ENCODE results near the gene ARHGAP45. TPM values are rescaled to one million over a fixed set of nuclear protein-coding genes. Genes with fewer than 3 reads are reported as not detected.

The ARHGAP45 gene
- total and polyA plus RNA-seq, 9 of the 15 experiments (the other 6 are each of a cell fraction or from before 2014, with no cell fraction given): 0.08 to 22.1 (median 4.2) TPM

- TF ChIP-seq JUND (IDR thresholded peaks at IDR 0.05; ENCODE audit: borderline replicate concordance, low read depth, low read length) (peak; percentile 8; the same call in 1 of the 2 replicates), JUND (tag; IDR thresholded peaks at IDR 0.05; ENCODE audit: borderline replicate concordance, low read depth, low read length) (no peak), MEIS2 (IDR thresholded peaks at IDR 0.05; ENCODE audit: partially characterized antibody) (no peak), ZC3H8 (IDR thresholded peaks at IDR 0.05) (peak; percentile 94; the same call in 1 of the 2 replicates), MBD2 (IDR thresholded peaks at IDR 0.05; ENCODE audit: borderline replicate concordance, low read depth) (peak; percentile 100), ZNF551 (CRISPR knock-in tag; IDR thresholded peaks at IDR 0.05) (no peak), NFE2L1 (tag; IDR thresholded peaks at IDR 0.05; ENCODE audit: borderline replicate concordance, low read depth) (no peak), EHMT2 (IDR thresholded peaks at IDR 0.05) (no peak), PCBP2 (IDR thresholded peaks at IDR 0.05; ENCODE audit: low read depth, low read length, poor library complexity, severe bottlenecking) (no peak), HDGF (IDR thresholded peaks at IDR 0.05) (0 out of 2 replicates have a peak, but pooled peaks have one; percentile 13), HMGN3 (IDR thresholded peaks at IDR 0.05; ENCODE audit: borderline replicate concordance, extremely low read depth, insufficient read length, low read depth, low read length) (peak; percentile 100), CBX2 (IDR thresholded peaks at IDR 0.05; ENCODE audit: insufficient read depth, low read length, poor library complexity, severe bottlenecking) (no peak), MYNN (IDR thresholded peaks at IDR 0.05) (no peak), MYNN (CRISPR knock-in tag; IDR thresholded peaks at IDR 0.05) (no peak), BCOR (IDR thresholded peaks at IDR 0.05) (no peak), SMARCC2 (IDR thresholded peaks at IDR 0.05; ENCODE audit: low read depth) (no peak), SMARCE1 (IDR thresholded peaks at IDR 0.05) (no peak), THAP7 (CRISPR knock-in tag; IDR thresholded peaks at IDR 0.05) (no peak), MAX (CRISPR knock-in tag; IDR thresholded peaks at IDR 0.05) (peak; percentile 14; the same call in 1 of the 2 replicates), SP2 (IDR thresholded peaks at IDR 0.05; ENCODE audit: extremely low read depth, low read depth, low read length, poor library complexity, severe bottlenecking) (peak; percentile 38), YY1 (IDR thresholded peaks at IDR 0.05; ENCODE audit: borderline replicate concordance in 1 of 3, control insufficient read depth in 1 of 3, extremely low read depth in 1 of 3, insufficient read depth in 3 of 3, insufficient read length in 1 of 3, insufficient replicate concordance in 2 of 3, low read depth in 1 of 3, low read length in 2 of 3) (no peak), GTF2E2 (tag; IDR thresholded peaks at IDR 0.05) (no peak), CREB3 (tag; conservative IDR thresholded peaks at IDR 0.05; ENCODE audit: low read depth) (no peak), IRF2 (CRISPR knock-in tag; IDR thresholded peaks at IDR 0.05) (no peak), ZBTB7A (IDR thresholded peaks at IDR 0.05; ENCODE audit: borderline replicate concordance, control insufficient read depth, low read depth, low read length) (peak; percentile 8; the same call in 1 of the 2 replicates), FOXK2 (conservative IDR thresholded peaks at IDR 0.05 in 1 of 2, IDR thresholded peaks at IDR 0.05 in 1 of 2; ENCODE audit: low read depth in 2 of 2) (no peak), MED1 (CRISPR knock-in tag; IDR thresholded peaks at IDR 0.05; ENCODE audit: borderline replicate concordance) (0 out of 2 replicates have a peak, but pooled peaks have one; percentile 36), TFAM (CRISPR knock-in tag; conservative IDR thresholded peaks at IDR 0.05) (no peak), STAT5A (IDR thresholded peaks at IDR 0.05; ENCODE audit: borderline replicate concordance, low read length) (no peak), L3MBTL2 (IDR thresholded peaks at IDR 0.05) (no peak)
These were observed 56.0 kb downstream of the ARHGAP45 start (continued) for GRCh38 chr19:1122972-1123363.
